Transverse colon (tissue), 4 donors: ENCODE measurements around the gene CD7.

Experiments
- EP300 ChIP-seq: sonication (generic); formaldehyde crosslinking; IDR thresholded peaks from one replicate; pipeline ENCODE4 v1.6.1; 2017; ENCODE audit warnings: antibody characterized with exemption, low read depth
- POLR2A ChIP-seq: fragments of 450-650 bp; IDR thresholded peaks from one replicate; pipeline ENCODE4 v1.6.1; 2016; ENCODE audit warnings: antibody characterized with exemption, mild to moderate bottlenecking, moderate library complexity
- POLR2AphosphoS5 ChIP-seq, 3 donors: sonication (generic); formaldehyde crosslinking; IDR thresholded peaks; one replicate each; pipeline ENCODE4 v1.6.1; 2016; ENCODE audit warnings: antibody characterized with exemption in 3 of 3
- TF ChIP-seq, protein P1 (sequence below), 5 experiments: fragments of 200-600 bp in 3 of 5; fragments of 450-650 bp in 2 of 5; sonication (generic) in 3 of 5; IDR thresholded peaks; 1 replicate in 2 of 5; 2 replicates in 3 of 5; pipeline ENCODE4 v1.5.1; 2016 to 2017; ENCODE audit warnings: antibody characterized with exemption in 5 of 5, inconsistent platforms in 3 of 5, mild to moderate bottlenecking in 2 of 5, moderate library complexity in 1 of 5

DNA sequence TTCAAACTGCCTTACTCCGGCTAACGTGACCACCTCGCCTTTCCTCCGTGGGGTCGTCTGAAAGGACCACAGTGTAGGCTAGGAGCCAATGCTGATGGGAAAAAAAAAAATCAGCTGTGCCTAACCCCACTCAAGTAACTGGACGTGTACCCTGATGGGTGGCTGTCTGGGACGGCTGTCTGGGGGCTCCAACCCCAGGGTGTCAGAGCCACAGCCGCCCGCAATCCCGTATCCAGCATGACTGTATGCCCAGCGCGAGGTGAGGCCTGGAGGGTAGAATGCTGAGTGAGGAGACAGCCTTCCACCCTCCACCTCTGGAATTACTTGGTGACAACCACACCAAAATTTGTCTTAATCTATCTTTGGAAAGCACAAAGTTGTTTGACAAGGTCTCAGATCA, 46.8 kb downstream of the CD7 start:
- TF ChIP-seq, protein P1, sequence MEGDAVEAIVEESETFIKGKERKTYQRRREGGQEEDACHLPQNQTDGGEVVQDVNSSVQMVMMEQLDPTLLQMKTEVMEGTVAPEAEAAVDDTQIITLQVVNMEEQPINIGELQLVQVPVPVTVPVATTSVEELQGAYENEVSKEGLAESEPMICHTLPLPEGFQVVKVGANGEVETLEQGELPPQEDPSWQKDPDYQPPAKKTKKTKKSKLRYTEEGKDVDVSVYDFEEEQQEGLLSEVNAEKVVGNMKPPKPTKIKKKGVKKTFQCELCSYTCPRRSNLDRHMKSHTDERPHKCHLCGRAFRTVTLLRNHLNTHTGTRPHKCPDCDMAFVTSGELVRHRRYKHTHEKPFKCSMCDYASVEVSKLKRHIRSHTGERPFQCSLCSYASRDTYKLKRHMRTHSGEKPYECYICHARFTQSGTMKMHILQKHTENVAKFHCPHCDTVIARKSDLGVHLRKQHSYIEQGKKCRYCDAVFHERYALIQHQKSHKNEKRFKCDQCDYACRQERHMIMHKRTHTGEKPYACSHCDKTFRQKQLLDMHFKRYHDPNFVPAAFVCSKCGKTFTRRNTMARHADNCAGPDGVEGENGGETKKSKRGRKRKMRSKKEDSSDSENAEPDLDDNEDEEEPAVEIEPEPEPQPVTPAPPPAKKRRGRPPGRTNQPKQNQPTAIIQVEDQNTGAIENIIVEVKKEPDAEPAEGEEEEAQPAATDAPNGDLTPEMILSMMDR (IDR thresholded peaks at IDR 0.05): no peak
- TF ChIP-seq EP300 (no peak), POLR2A (no peak), POLR2AphosphoS5 (IDR thresholded peaks at IDR 0.05) (no peak)
